Suppressor macrophage treated with lipopolysaccharide for 1 hour (primary cell): ENCODE measurements around the gene DLG2.
"Not testable (repeated sequence)": the region's sequence is repeated elsewhere in the genome, so short reads cannot be mapped to it uniquely, and the experiment has no call there.

Experiments used
- DNase-seq, 3 donors: peaks; one replicate each; pipeline ENCODE4 v3.0.0-alpha.2; 2020 to 2022

DLG2 gene

GRCh38 chr11:84308491-84308890 is 1318.7 kb downstream of the DLG2 start:
- not testable (repeated sequence) for DNase-seq

- no peak for DNase-seq
Observed at GRCh38 chr11:84300092-84300491, 1327.1 kb downstream of the DLG2 start.

- no peak for DNase-seq
Observed at GRCh38 chr11:84297570-84297969, 1329.6 kb downstream of the DLG2 start.

- DNase-seq, result no peak
Observed at GRCh38 chr11:84295815-84296214, 1331.3 kb downstream of the DLG2 start.

- DNase-seq, result no peak
Observed at GRCh38 chr11:84292955-84293354, 1334.2 kb downstream of the DLG2 start.

- no peak for DNase-seq
Observed at GRCh38 chr11:84292006-84292405, 1335.1 kb downstream of the DLG2 start.

GRCh38 chr11:84290647-84291046 is 1336.5 kb downstream of the DLG2 start:
- DNase-seq, result no peak

- DNase-seq, result no peak
Observed at GRCh38 chr11:84289381-84289906, 1337.7 kb downstream of the DLG2 start.

- no peak for DNase-seq
Observed at GRCh38 chr11:84273541-84273940, 1353.6 kb downstream of the DLG2 start.

GRCh38 chr11:84270466-84270865 is 1356.7 kb downstream of the DLG2 start:
- DNase-seq, result no peak

- no peak for DNase-seq
Observed at GRCh38 chr11:84264066-84264465, 1363.1 kb downstream of the DLG2 start.

GRCh38 chr11:84261707-84262106 is 1365.4 kb downstream of the DLG2 start:
- DNase-seq, result no peak

GRCh38 chr11:84260862-84261261 is 1366.3 kb downstream of the DLG2 start:
- DNase-seq, result no peak

- DNase-seq, result no peak
Observed at GRCh38 chr11:84256618-84257017, 1370.5 kb downstream of the DLG2 start.

GRCh38 chr11:84255483-84255882 is 1371.7 kb downstream of the DLG2 start:
- DNase-seq, result no peak

- no peak for DNase-seq
Observed at GRCh38 chr11:84250834-84251613, 1376.1 kb downstream of the DLG2 start.

GRCh38 chr11:84249344-84250135 is 1377.6 kb downstream of the DLG2 start:
- no peak for DNase-seq

- no peak for DNase-seq
Observed at GRCh38 chr11:84247926-84248325, 1379.2 kb downstream of the DLG2 start.

GRCh38 chr11:84247129-84247528 is 1380.0 kb downstream of the DLG2 start:
- DNase-seq, result no peak

GRCh38 chr11:84243629-84244263 is 1383.4 kb downstream of the DLG2 start:
- DNase-seq, result no peak

- no peak for DNase-seq
Observed at GRCh38 chr11:84241343-84242131, 1385.6 kb downstream of the DLG2 start.

GRCh38 chr11:84240847-84241246 is 1386.3 kb downstream of the DLG2 start:
- no peak for DNase-seq

GRCh38 chr11:84236436-84236835 is 1390.7 kb downstream of the DLG2 start:
- DNase-seq, result no peak
